Stimulated activated CD8-positive, alpha-beta memory T cell treated with anti-CD3 and anti-CD28 coated beads, Interleukin-12 subunit alpha, Interleukin-12 subunit beta, amount 100 ng/mL, for 1 hour (primary cell): ENCODE measurements around the gene MTA1.
A peak's percentile ranks its signal among the peaks of the same experiment; 100 is the strongest.

ENCODE experiments used
- DNase-seq: peaks from one replicate; pipeline ENCODE4 v3.0.0-alpha.2; 2020; ENCODE audit warnings: low read depth

MTA1 gene

GRCh38 chr14:105487986-105488777 lies 68.6 kb downstream of the MTA1 start:
- no peak for DNase-seq

GRCh38 chr14:105488781-105489541 lies 69.3 kb downstream of the MTA1 start:
- DNase-seq = no peak

- DNase-seq = peak; percentile 74
Observed at GRCh38 chr14:105489542-105490266, 70.1 kb downstream of the MTA1 start.

GRCh38 chr14:105490267-105490571 lies 70.6 kb downstream of the MTA1 start:
- no peak for DNase-seq

GRCh38 chr14:105490572-105491365 lies 71.1 kb downstream of the MTA1 start, which contains the start of gene TEDC1:
Gene TEDC1, plus strand, starts transcription at chr14:105491246. Its CDS starts 130 bp downstream, at chr14:105491376.
- DNase-seq = peak; percentile 98

GRCh38 chr14:105491366-105491973 lies 71.8 kb downstream of the MTA1 start:
- DNase-seq = peak; percentile 73

- DNase-seq = no peak
Observed at GRCh38 chr14:105492031-105492970, 72.7 kb downstream of the MTA1 start.

GRCh38 chr14:105492971-105493871 lies 73.6 kb downstream of the MTA1 start:
- DNase-seq = no peak

GRCh38 chr14:105493921-105494605 lies 74.4 kb downstream of the MTA1 start:
- no peak for DNase-seq

- no peak for DNase-seq
Observed at GRCh38 chr14:105494606-105494929, 74.9 kb downstream of the MTA1 start.

- DNase-seq = no peak
Observed at GRCh38 chr14:105495101-105495989, 75.7 kb downstream of the MTA1 start.

- DNase-seq = no peak
Observed at GRCh38 chr14:105495990-105496830, 76.6 kb downstream of the MTA1 start.

- DNase-seq = no peak
Observed at GRCh38 chr14:105496831-105497591, 77.4 kb downstream of the MTA1 start.

- no peak for DNase-seq
Observed at GRCh38 chr14:105497671-105498429, 78.2 kb downstream of the MTA1 start.
